DMS153 treated with DMSO at 0.1 percent for 48 hours (cell line): ENCODE results near the gene BBLN.
"Not testable (repeated sequence)": the region's sequence is repeated elsewhere in the genome, so short reads cannot be mapped to it uniquely, and the experiment has no call there.

Experiments
- DNase-seq: peaks from one replicate; lab custom pipeline; 2025; ENCODE audit not compliant: unreplicated experiment; lab: John Stamatoyannopoulos, UW

The BBLN gene

DNA sequence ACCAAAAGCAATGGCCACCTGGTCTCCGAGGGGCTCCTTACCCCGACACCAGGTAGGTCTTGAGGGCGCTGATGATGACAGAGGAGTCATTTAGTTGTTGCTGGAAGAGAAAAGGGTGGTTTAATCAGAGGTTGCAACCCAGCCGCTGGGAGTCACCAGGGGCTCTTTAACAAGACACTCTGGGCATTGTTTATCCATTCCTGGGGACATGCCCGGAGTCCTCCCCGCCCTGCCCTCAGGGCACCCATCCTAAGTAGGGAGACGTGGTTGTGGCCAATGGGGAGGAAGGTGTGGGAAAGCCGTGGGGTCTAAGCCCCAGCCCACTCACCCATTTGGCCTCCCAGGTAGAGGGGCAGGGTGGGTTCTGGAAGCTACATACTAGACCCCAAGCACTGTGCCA, 35.6 kb upstream of the BBLN start:
- DNase-seq = no peak

DNA sequence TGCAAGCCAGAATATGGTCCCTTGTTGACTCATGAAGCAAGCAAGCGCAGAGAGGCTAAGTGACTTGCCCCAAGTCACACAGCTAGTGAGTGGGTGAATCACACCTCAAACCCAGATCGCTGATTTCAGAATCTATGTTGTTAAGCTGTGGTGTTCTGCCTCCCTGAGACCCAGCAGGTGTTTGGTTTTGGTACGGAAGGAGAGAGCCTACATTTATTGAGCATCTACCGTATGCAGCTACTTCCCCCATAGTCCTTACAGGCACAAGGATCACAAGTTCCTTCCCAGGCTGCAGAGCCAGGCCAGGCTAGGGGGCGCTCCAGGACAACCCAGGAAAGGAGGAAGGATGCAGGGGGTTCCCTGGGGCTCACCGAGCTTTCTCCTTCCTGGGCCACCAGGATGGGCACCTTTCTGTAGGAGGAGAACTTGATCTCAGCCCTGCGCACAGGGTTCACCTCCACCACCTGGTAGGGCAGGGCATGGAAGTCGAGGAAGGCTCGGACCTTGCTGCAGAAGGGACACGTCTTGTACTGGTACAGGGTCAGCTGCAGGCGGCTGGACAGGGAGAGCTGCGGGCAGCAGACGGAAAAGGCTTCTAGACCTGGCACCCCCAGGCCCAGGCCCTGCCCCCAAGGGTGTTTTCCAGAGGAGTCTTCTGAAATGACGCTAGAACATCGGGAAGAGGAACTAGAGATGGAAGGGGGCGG, 35.0 kb upstream of the BBLN start:
- no peak for DNase-seq

- no peak for DNase-seq
Measured at GRCh38 chr9:128125580-128126354, 34.3 kb upstream of the BBLN start.

DNA sequence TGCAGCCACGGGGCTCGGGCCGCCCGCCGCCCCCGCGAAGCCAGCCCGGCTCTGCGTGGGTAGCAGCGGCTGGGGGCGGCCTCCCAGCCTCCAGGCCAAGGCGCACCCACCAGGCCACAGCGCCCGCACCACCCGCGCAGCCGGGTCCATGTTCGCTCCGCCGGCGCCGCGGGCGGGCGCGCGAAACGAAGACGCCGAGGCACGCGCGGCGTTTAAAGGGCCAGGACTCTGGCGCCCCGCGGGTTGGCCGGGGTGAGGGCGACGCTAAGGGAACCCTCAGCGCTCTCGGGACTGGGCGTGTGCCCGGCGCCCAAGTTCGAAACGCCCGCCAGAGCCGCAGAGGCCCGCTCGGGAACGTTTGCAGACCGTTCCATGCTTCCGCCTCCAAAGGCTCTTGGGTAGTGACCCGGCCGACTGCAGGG, 32.5 kb upstream of the BBLN start, which contains the start of gene PTGES2:
TSS of gene PTGES2 (minus strand) at position 162 of the 422 bp plus-strand sequence. CDS start at position 150, 12 bp downstream.
- peak; percentile 73 for DNase-seq

- DNase-seq = peak; percentile 79
Measured at GRCh38 chr9:128127990-128128835, 31.9 kb upstream of the BBLN start.

DNA sequence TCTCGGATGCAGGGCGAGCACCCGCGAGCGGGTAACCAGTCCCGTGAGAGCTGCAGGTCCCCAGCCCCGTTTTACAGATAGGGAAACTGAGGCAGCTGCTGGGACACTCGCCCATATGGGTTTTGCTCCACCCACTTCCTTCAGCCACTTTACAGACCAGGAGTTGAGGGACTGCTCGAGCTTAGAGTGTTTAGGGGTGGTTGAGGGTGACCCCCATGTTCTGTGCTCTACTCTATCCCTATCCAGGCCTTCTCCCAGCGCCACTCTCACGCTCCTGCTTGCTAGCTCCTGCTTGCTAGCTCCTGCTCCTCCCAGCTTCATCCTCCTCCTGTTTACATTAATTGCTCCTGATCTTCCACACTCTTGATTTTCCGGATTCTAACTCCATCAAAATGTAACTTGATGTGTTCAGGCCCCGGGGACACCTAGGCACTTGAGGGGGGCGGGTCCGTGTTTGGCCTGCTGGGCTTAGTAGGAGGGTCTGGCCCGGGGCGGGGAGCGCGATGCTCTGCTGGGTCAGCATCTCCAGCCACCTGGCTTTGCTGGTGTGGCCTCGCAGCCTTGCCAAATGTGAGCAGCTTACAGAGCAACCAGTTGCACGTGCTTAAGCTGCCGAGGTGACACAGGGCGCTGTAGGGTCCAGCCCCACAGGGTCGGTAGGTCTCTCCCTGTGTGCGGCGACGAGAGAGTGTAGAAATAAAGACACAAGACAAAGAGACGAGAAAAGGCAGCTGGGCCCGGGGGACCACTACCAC, 31.1 kb upstream of the BBLN start:
- no peak for DNase-seq

GRCh38 chr9:128129976-128130590, 30.0 kb upstream of the BBLN start:
- DNase-seq = not testable (repeated sequence)

DNA sequence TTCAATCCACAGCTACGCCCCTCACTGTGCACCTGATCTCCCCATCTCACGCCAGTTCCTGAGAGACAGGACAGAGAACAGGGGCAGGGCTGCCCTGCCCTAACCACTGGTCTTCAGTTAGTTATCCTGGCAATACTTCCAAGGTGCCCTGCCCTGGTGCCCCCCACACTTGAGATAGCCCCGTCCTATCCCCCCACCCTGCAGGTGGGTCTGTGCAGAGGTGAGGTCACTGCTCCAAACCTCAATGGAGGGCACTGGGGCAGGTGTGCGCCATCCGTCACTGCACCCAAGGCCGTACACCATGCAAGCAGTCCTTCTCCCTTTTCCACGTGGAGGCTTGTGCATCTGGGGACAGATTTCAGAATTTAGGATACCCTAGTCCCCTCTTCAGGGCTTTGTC, 29.4 kb upstream of the BBLN start:
- DNase-seq = not testable (repeated sequence)

DNA sequence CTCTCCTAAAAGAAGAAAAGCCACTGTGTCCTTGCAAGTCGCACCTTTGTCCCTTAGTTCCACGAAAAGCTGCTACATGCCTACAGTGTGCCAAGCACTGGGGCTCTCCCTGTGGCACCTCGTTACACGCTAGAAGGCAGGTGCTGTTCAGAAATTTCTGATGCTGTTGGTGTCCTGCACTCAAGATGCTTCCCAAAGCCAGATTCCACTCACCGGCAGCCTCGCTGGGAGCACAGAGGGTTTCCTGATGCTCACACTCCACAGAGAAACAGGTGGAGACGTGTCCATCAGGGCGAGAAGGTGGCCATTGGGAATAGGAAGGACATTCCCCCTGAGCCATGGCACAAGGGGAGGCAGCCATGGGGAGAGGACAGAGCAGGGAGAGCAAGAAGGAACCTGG, 28.7 kb upstream of the BBLN start:
- not testable (repeated sequence) for DNase-seq

DNA sequence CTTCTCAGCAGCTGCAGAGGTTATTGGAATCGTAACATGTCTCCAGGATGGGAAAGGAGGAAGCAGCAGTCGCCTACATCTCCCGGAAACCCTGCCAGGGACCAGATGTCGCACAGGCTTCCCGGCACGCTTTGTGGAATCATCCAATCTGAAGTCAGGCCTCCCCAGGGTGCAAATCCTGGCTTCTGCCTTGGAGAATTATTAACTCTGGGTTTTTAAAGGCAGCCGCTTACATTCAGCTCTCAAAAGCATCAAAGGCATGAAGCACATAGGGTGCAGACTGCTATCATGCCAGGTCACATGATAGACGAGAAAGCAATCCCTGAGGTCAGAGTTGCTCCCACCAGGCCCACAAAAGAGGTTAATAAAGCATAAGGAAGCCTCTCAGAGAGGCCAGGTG, 27.9 kb upstream of the BBLN start:
- not testable (repeated sequence) for DNase-seq

DNA sequence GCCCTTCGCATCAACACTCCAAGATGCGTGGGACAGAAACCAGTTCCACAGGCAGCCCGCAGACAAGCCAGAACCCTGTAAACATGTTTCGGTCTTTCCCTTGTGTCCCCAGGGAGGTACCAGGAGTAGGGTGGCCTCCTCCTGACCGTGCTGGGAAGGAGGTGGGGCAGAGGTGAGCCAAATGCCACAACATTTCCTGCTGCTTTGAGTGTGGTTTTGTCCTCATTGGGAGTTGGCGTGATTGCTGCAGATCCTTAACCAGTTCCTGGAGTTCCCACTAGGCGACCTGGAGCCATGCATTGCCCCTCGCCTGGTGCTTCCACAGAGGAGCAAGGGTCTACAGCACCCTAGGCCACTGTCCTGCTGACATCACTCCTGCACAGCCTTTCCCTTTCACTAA, 24.5 kb upstream of the BBLN start:
- not testable (repeated sequence) for DNase-seq

DNA sequence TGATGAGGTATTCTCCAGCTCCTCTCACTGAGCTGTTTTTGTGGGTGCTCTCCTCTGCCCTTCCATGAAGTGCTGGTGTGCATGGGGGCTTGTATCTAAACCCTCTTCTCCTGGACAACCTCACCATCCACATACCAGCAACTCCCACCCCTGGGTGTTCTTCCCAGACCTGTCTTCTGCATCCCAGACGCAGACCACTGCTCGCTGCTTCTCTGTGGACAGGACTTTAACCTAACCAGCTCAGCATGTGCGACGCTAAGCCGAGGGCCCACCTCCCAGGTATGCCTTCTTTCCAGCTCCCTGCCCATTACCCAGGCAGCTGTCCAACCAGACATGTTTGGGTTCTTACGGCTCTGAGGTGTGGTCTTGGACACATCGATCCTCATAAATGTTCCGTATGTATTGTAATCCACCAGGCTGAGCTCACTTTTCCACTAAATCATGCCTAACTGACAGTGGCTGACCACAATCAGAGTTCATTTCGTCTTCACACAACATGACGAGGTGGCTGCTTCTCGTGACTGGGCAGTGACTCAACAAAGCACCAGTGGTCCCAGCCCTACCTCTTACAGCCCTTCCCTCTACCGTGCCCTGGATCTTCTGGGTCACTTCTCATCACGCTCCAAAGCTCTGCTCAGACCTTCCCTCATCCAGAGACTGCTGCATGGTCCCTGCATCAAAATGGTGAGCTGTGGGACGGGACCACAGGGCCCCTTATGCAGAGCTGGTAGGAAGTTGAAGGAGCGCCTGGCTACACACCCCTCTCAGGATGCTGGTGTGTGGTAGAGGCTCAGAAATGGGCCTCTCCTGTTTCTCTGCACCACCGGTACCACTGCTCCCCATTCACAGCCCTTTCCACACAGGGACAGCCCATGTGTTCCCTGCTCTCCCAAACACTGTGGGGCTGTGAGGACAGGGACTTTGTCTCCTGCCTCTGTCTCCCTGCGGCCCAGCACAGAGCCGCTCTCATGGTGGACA, 23.0 kb upstream of the BBLN start:
- no peak for DNase-seq

- DNase-seq = no peak
Measured at GRCh38 chr9:128138001-128138400, 22.1 kb upstream of the BBLN start.

GRCh38 chr9:128139621-128140020, 20.4 kb upstream of the BBLN start:
- DNase-seq = no peak

DNA sequence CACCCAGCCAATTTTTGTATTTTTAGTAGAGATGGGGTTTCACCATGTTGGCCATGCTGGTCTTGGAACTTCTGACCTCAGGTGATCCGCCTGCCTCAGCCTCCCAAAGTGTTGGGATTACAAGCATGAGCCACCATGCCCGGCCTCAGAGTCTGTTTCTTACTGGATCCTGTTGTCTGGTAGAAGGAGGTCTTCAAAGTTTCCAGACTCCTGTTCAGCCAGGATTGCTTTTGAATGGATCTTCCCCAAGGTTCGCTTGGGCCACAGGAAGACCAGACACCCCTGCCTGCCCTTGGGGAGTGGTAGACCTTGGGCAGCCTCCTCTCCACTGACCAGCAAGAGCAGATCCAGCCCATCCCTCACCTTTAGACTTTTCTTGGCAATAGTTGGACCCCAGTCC, 18.5 kb upstream of the BBLN start:
- no peak for DNase-seq

GRCh38 chr9:128142061-128142460, 18.0 kb upstream of the BBLN start:
- no peak for DNase-seq

GRCh38 chr9:128142596-128142995, 17.5 kb upstream of the BBLN start:
- DNase-seq = no peak

GRCh38 chr9:128143525-128144238, 16.4 kb upstream of the BBLN start:
- DNase-seq = no peak
